Measurements from ENCODE around the gene SEMA4C. TPM values are rescaled to one million over a fixed set of nuclear protein-coding genes. Genes with fewer than 3 reads are reported as not detected.

SEMA4C gene, protein sequence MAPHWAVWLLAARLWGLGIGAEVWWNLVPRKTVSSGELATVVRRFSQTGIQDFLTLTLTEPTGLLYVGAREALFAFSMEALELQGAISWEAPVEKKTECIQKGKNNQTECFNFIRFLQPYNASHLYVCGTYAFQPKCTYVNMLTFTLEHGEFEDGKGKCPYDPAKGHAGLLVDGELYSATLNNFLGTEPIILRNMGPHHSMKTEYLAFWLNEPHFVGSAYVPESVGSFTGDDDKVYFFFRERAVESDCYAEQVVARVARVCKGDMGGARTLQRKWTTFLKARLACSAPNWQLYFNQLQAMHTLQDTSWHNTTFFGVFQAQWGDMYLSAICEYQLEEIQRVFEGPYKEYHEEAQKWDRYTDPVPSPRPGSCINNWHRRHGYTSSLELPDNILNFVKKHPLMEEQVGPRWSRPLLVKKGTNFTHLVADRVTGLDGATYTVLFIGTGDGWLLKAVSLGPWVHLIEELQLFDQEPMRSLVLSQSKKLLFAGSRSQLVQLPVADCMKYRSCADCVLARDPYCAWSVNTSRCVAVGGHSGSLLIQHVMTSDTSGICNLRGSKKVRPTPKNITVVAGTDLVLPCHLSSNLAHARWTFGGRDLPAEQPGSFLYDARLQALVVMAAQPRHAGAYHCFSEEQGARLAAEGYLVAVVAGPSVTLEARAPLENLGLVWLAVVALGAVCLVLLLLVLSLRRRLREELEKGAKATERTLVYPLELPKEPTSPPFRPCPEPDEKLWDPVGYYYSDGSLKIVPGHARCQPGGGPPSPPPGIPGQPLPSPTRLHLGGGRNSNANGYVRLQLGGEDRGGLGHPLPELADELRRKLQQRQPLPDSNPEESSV
- total RNA-seq = 10 to 100 TPM; 58.7 to 66.6 (median 62.8) TPM

GRCh38 chr2:96869822-96870625, at the start of gene SEMA4C:
Gene SEMA4C, minus strand, starts transcription at chr2:96870080. Its CDS starts 2,194 bp downstream, at chr2:96867886.
- Histone ChIP-seq H3K36me3 (peaks cover 0 to 27% of the 10 kb centered on the region in 2 donors), H3K4me1 (peaks cover 0 to 73% (median 41%) of the 10 kb centered on the region in 3 donors), H3K27ac (peak within 1 kb of the TSS; percentile 96 to 100 (median 100)), H3K4me3 (peak within 1 kb of the TSS; percentile 74 to 99), H3K9me3 (no peaks in the 10 kb centered on the region), H3K27me3 (no peaks in the 10 kb centered on the region)
- WGBS, 2 donors (ENCODE audit: low coverage in 1 of 2) = 0% methylated on average over 12 of the region's 93 CpGs; no CpG with 5 or more reads in 1 of the 2 donors
- TF ChIP-seq POLR2AphosphoS5 (IDR thresholded peaks at IDR 0.05) (peak; percentile 76), POLR2A (IDR thresholded peaks at IDR 0.05) (peak; percentile 69 to 78), EP300 (IDR thresholded peaks at IDR 0.05) (no peak)
- TF ChIP-seq, protein P1, sequence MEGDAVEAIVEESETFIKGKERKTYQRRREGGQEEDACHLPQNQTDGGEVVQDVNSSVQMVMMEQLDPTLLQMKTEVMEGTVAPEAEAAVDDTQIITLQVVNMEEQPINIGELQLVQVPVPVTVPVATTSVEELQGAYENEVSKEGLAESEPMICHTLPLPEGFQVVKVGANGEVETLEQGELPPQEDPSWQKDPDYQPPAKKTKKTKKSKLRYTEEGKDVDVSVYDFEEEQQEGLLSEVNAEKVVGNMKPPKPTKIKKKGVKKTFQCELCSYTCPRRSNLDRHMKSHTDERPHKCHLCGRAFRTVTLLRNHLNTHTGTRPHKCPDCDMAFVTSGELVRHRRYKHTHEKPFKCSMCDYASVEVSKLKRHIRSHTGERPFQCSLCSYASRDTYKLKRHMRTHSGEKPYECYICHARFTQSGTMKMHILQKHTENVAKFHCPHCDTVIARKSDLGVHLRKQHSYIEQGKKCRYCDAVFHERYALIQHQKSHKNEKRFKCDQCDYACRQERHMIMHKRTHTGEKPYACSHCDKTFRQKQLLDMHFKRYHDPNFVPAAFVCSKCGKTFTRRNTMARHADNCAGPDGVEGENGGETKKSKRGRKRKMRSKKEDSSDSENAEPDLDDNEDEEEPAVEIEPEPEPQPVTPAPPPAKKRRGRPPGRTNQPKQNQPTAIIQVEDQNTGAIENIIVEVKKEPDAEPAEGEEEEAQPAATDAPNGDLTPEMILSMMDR (IDR thresholded peaks at IDR 0.05) = no peak
- peak; percentile 45 for ATAC-seq

- Histone ChIP-seq H3K27ac (no peak overlapping the region), H3K27me3 (no peaks in the 10 kb centered on the region), H3K36me3 (no peaks in the 10 kb centered on the region), H3K4me1 (peaks cover 0 to 19% (median 6%) of the 10 kb centered on the region in 3 donors), H3K9me3 (no peaks in the 10 kb centered on the region), H3K4me3 (no peak overlapping the region)
- WGBS, 2 donors (ENCODE audit: low coverage in 1 of 2) = 83 to 86% methylated on average over 2 to 18 of the region's 19 CpGs
- no peak for TF ChIP-seq EP300 (IDR thresholded peaks at IDR 0.05)
- TF ChIP-seq, protein P1 (IDR thresholded peaks at IDR 0.05) = no peak
- TF ChIP-seq POLR2AphosphoS5 (IDR thresholded peaks at IDR 0.05) = no peak
- no peak for TF ChIP-seq POLR2A (IDR thresholded peaks at IDR 0.05)
- ATAC-seq = no peak
These were observed 49.1 kb upstream of the SEMA4C start for GRCh38 chr2:96918754-96919550.

DNA sequence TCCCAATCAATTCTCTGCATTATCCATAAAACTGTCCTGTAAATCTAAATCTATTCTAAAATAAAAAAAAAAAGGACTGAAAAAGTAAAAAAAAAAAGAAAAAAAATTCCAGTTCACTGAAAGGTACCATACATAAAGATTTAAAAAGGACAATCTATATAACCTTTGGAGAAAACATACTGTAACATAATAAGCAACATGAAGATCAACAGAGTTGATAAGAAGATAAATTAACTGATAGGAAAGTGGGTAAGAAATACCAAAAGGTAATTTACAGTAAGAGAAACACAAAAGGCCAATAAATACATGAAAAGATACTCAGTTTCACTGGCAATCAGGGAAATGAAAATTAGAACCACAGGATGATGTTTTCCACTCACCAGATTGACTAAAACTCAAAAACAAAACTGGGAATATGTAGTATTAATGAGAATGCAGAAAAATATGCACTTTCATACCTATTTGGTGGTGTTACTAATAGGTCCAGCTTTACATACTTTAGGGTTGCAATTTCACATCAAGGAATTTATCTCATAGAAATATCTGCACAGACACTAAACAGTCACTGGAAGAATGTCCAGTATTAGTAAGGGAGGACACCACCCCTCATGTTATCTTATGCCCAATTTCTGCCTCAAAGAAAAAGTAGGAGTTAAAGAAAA, 48.3 kb upstream of the SEMA4C start:
- ATAC-seq = no peak

More for the DNA sequence above, 48.3 kb upstream of the SEMA4C start:
- TF ChIP-seq POLR2A (IDR thresholded peaks at IDR 0.05) (no peak), EP300 (IDR thresholded peaks at IDR 0.05) (no peak), POLR2AphosphoS5 (IDR thresholded peaks at IDR 0.05) (no peak)
- TF ChIP-seq, protein P1 (IDR thresholded peaks at IDR 0.05) = no peak
- no peaks in the 10 kb centered on the region for H3K9me3 ChIP-seq
- H3K27ac ChIP-seq = no peak overlapping the region
- no peaks in the 10 kb centered on the region for H3K27me3 ChIP-seq
- peaks cover 0 to 27% (median 8%) of the 10 kb centered on the region in 3 donors for H3K4me1 ChIP-seq
- no peaks in the 10 kb centered on the region for H3K36me3 ChIP-seq
- H3K4me3 ChIP-seq = no peak overlapping the region

Data from gastroesophageal sphincter (tissue), 4 donors.